IPS DF 6.9 (cell line): ENCODE data around the gene UBE2Q1.

Experiments used
- DNase-seq: peaks from one replicate; pipeline ENCODE4 v3.0.0-alpha.2; 2013; ENCODE audit warnings: low read depth, low spot score
- H3K27ac ChIP-seq: one replicate; pipeline ENCODE4 v1.5.1; 2013; ENCODE audit warnings: low read length, control low read depth
- H3K27me3 ChIP-seq: 2 replicates; pipeline ENCODE4 v1.6.1; 2013; ENCODE audit warnings: mild to moderate bottlenecking, low read length; ENCODE audit not compliant: control insufficient read depth, insufficient read depth
- H3K36me3 ChIP-seq: 2 replicates; pipeline ENCODE4 v1.6.1; 2013; ENCODE audit warnings: low read length; ENCODE audit not compliant: control insufficient read depth, insufficient read depth
- H3K4me1 ChIP-seq: 2 replicates; pipeline ENCODE4 v1.6.1; 2013; ENCODE audit warnings: low read length; ENCODE audit not compliant: control insufficient read depth, insufficient read depth
- H3K4me3 ChIP-seq: 2 replicates; pipeline ENCODE4 v1.5.1; 2013; ENCODE audit warnings: mild to moderate bottlenecking, low read length
- H3K9me3 ChIP-seq: 2 replicates; pipeline ENCODE4 v1.6.1; 2013; ENCODE audit warnings: low read length, inconsistent platforms; ENCODE audit not compliant: control insufficient read depth, insufficient read depth
- WGBS: extraction: QIAGEN DNeasy Blood & Tissue Kit; methylation state at CpG from one replicate; pipeline ENCODE4 v1.1.7; 2013; ENCODE audit warnings: mixed read lengths, missing lambda C conversion rate; ENCODE audit not compliant: insufficient read length, insufficient coverage; 5-methylcytosine and 5-hydroxymethylcytosine counted together

The UBE2Q1 gene

GRCh38 chr1:154550657-154551056 is 7.8 kb downstream of the UBE2Q1 start:
- DNase-seq = no peak
- Histone ChIP-seq H3K9me3 (no peaks in the 10 kb centered on the region), H3K4me3 (no peak overlapping the region), H3K27ac (no peak overlapping the region), H3K4me1 (no peaks in the 10 kb centered on the region), H3K36me3 (peaks cover 46% of the 10 kb centered on the region), H3K27me3 (no peaks in the 10 kb centered on the region)
- WGBS = no CpG with 5 or more reads among the region's 6 CpGs

GRCh38 chr1:154550070-154550469 is 8.4 kb downstream of the UBE2Q1 start:
- WGBS = no CpG with 5 or more reads among the region's 5 CpGs

GRCh38 chr1:154549202-154549770 is 9.2 kb downstream of the UBE2Q1 start:
- DNase-seq = no peak
- Histone ChIP-seq H3K27me3 (no peaks in the 10 kb centered on the region), H3K36me3 (peaks cover 36% of the 10 kb centered on the region), H3K9me3 (no peaks in the 10 kb centered on the region), H3K4me1 (no peaks in the 10 kb centered on the region), H3K4me3 (no peak overlapping the region), H3K27ac (no peak overlapping the region)
- no CpG with 5 or more reads among the region's 3 CpGs for WGBS

More at GRCh38 chr1:154550070-154550469, 8.4 kb downstream of the UBE2Q1 start:
- Histone ChIP-seq H3K36me3 (peaks cover 40% of the 10 kb centered on the region), H3K4me3 (no peak overlapping the region), H3K27ac (no peak overlapping the region), H3K9me3 (no peaks in the 10 kb centered on the region), H3K27me3 (no peaks in the 10 kb centered on the region), H3K4me1 (no peaks in the 10 kb centered on the region)
- DNase-seq = no peak

- DNase-seq = no peak
- Histone ChIP-seq H3K4me3 (no peak overlapping the region), H3K36me3 (peaks cover 28% of the 10 kb centered on the region), H3K27ac (no peak overlapping the region), H3K27me3 (no peaks in the 10 kb centered on the region), H3K4me1 (no peaks in the 10 kb centered on the region), H3K9me3 (no peaks in the 10 kb centered on the region)
- WGBS = no CpG with 5 or more reads among the region's 1 CpG
Observed at GRCh38 chr1:154548028-154548427, 10.4 kb downstream of the UBE2Q1 start.

DNA sequence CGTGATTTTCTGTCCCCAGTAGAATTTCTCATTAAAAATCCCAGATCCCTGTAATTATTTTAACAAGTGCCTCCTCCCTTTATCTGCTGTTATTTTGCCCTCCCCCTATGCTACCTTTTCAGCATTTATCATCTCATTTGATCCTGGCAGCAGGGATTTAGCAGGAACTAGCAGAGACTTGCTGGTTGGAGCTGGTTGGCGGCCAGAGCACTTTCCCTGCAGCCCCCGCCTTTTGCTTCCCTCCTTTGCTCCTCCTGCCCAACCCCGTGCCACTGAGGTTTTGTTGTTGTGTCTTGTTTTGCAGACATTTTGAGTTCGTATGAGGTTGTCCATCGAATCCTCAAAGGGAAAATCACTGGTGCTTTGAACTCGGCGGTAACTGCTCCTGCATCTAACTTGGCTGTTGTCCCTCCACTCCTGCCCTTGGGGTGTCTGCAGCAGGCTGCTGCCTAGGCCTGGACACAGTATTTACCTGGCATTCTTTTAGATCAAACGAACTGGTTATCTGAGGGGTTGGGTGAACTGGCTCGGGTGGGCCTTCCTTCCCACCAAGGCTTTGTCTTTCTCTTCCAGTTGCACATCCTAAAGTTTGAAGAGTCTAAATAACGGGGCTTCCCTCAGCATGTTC is 11.2 kb downstream of the UBE2Q1 start:
- H3K9me3 ChIP-seq = no peaks in the 10 kb centered on the region
- no peak overlapping the region for H3K4me3 ChIP-seq
- no peak overlapping the region for H3K27ac ChIP-seq
- no CpG with 5 or more reads among the region's 11 CpGs for WGBS
- H3K36me3 ChIP-seq = peaks cover 22% of the 10 kb centered on the region
- H3K4me1 ChIP-seq = no peaks in the 10 kb centered on the region
- no peaks in the 10 kb centered on the region for H3K27me3 ChIP-seq
- DNase-seq = no peak

DNA sequence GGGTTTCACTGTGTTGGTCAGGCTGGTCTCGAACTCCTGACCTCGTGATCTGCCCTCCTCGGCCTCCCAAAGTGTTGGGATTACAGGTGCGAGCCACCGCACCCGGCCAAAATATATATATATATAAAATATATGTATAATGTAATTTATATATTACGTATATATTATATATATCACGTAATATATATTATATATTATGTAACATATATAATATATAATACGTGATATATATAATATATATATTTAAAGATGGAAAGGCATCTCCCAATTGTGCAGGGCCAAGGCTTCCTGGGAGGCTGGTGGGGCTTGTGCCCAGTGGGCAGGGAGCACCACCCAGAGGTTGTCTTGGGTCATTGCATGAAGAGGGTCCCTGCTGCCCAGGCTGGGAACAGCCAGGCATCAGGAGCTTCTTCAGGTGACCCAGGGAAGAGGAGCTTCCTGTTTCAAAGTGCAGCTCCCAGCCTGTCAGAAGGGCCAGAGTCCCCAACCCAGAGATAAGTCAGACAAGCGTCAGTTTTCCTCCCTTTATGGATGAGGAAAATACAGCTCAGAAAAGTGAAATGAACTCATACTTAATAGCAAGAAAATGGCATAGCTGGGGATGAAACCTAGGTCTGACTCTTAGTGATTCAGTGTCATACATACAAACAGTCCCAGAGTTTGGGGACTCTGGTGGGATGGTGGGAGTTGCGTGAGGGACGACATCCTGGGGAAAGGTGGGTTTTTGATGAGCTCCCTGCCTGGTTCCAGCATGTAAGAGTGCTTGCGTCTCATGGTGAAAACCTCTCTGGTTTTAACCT is 12.0 kb downstream of the UBE2Q1 start:
- no peaks in the 10 kb centered on the region for H3K4me1 ChIP-seq
- no peaks in the 10 kb centered on the region for H3K9me3 ChIP-seq
- DNase-seq = peak; percentile 61
- peaks cover 15% of the 10 kb centered on the region for H3K36me3 ChIP-seq
- H3K27me3 ChIP-seq = no peaks in the 10 kb centered on the region
- no peak overlapping the region for H3K27ac ChIP-seq
- H3K4me3 ChIP-seq = no peak overlapping the region
- WGBS = no CpG with 5 or more reads among the region's 13 CpGs

- H3K36me3 ChIP-seq = no peaks in the 10 kb centered on the region; the same call in 1 of the 2 replicates
- no peak overlapping the region for H3K4me3 ChIP-seq
- H3K27ac ChIP-seq = no peak overlapping the region
- WGBS = no CpG with 5 or more reads among the region's 6 CpGs
- H3K9me3 ChIP-seq = no peaks in the 10 kb centered on the region
- no peak for DNase-seq
- H3K27me3 ChIP-seq = no peaks in the 10 kb centered on the region
- H3K4me1 ChIP-seq = no peaks in the 10 kb centered on the region
Observed at GRCh38 chr1:154541231-154541630, 17.2 kb downstream of the UBE2Q1 start.

GRCh38 chr1:154539486-154540483 is 18.7 kb downstream of the UBE2Q1 start:
- Histone ChIP-seq H3K4me3 (no peak overlapping the region), H3K9me3 (no peaks in the 10 kb centered on the region), H3K27ac (no peak overlapping the region), H3K4me1 (no peaks in the 10 kb centered on the region), H3K27me3 (no peaks in the 10 kb centered on the region), H3K36me3 (no peaks in the 10 kb centered on the region; the same call in 1 of the 2 replicates)
- DNase-seq = no peak
- WGBS = no CpG with 5 or more reads among the region's 9 CpGs

DNA sequence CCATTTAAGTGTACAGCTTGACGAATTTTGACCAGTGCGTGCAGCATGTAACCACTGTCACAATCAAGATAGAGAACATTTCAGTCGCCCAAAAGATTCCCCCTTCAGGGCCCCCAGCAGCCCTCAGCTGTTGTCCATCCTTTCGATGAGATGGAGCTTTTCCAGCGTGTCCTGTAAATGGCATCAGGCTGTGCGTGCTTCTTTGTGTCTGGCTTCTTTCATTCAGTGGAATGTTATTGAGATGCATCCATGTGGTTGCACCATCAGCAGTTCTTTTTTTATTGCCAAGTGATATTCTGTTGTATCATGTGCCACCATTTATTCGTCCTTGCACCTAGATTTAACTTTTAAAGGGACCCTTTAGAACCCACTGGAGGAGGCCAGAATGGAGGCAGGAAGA is 21.9 kb downstream of the UBE2Q1 start:
- no peak for DNase-seq
- H3K27me3 ChIP-seq = no peaks in the 10 kb centered on the region
- H3K4me1 ChIP-seq = no peaks in the 10 kb centered on the region
- WGBS = no CpG with 5 or more reads among the region's 7 CpGs
- H3K36me3 ChIP-seq = no peaks in the 10 kb centered on the region
- H3K9me3 ChIP-seq = no peaks in the 10 kb centered on the region
- no peak overlapping the region for H3K4me3 ChIP-seq
- no peak overlapping the region for H3K27ac ChIP-seq
